IPS-NIHi11 (cell line): ENCODE results near the gene QRICH2.
"Not testable (repeated sequence)": the region's sequence is repeated elsewhere in the genome, so short reads cannot be mapped to it uniquely, and the experiment has no call there.

Experiments used
- DNase-seq: peaks from one replicate; pipeline ENCODE4 v3.0.0; 2012; ENCODE audit warnings: mixed read lengths, low spot score

QRICH2 gene

DNA sequence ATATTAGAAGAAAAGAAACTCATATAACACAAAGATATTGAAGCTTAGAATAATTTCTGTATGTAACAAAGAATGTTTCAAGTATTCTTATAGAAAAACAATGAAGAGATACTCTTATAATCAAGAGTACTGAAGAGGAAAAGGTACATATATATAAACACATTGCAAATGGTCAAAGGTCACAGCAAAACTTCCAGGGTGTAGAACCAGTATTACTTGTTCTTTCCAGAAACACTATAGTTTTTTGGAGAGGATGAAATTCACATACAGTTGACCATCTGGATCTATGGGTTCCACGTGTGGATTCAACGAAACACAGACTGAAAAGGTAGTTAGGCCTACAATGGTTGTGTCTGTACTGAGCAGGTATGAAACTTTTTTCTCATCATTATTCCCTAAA is 23.0 kb upstream of the QRICH2 start:
- DNase-seq = no peak

DNA sequence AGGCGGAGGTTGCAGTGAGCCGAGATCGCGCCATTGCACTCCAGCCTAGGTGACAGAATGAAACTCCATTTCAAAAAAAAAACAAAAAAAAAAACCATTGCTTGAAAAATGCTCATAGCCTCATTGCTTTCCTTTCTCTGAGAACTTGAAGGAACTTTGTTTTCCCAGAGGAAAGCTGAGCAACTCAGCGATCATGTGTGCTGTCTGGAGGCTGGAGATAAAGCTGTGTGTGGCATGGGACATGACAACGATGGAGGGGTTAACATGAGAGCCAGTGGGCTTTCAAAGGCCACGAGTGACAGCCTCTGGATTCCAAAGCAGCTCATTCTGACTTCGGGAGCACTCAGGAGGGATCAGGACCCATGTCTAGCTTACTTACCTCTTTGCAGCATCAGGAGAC is 21.6 kb upstream of the QRICH2 start:
- no peak for DNase-seq

- no peak for DNase-seq
Measured at GRCh38 chr17:76327696-76328095, 19.6 kb upstream of the QRICH2 start.

DNA sequence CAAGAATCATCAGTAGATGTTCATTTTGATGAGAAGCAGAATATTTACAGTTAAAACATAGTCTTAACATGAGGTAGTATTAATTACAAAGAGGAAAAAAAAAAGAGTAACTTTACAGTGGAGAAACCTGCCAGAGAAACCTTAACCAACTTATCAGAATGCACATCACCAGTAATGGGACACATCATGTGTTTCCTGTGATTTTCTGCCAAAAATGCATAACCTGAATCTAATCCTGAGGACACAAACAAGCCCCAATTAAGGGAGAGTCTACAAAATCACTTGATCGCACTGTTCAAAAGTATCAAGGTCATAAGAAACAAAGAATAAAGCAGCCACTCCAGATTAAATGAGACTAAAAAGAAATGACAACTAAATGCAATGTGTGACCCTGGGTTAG is 18.2 kb upstream of the QRICH2 start:
- DNase-seq = no peak

GRCh38 chr17:76318586-76318985 is 10.5 kb upstream of the QRICH2 start:
- no peak for DNase-seq

DNA sequence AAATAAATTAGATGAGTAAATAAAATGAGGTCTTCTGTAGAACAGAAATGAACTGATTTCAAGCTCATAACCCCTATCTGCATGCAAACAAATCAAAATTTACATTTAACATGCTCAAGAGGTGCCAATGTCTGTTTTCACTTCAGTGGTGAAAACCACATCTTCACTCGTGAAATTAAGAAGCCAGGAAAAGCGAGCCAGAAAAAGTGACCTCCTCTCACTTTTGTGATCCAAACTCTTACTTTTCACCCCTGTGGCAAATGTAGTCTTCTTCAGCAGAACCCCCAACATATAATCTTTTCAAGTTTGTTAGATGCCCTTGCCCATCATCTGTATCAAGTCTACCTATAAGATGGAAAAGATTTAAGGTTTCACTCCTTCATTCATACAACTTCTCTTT is 9.5 kb upstream of the QRICH2 start:
- no peak for DNase-seq

DNA sequence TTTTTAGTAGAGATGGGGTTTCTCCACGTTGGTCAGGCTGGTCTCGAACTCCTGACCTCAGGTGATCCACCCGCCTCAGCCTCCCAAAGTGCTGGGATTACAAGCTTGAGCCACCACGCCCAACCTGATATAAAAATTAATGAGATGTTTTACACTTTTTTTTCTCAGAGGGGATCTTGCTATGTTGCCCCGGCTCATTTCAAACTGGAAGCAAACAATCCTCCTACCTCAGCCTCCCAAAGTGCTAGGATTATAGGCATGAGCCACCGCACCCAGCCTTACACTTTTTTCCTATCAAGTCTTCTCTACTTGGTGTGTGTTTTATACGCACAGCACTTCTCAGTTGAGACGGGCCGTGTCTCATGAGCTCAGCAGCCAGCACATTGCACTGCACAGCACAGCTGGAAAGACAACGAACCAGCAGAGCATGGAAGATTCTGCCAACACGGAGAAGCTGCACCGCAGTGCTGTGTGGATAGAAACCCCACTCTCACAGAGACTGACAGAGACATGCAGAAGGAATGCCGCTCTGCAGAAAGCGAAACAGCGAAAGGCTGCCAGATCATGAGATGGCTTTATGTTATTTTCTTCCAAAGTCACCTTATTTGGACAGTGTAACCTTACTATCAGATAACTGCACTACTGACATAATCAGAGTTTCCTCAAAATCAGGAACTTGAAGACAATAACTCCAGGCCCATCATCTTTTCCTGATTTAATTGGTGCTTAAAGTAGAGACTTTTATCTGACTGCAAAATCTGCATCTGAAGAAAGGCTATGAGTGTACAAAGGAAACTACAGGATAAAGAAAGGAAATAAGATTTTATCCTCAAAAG is 6.5 kb upstream of the QRICH2 start:
- no peak for DNase-seq

DNA sequence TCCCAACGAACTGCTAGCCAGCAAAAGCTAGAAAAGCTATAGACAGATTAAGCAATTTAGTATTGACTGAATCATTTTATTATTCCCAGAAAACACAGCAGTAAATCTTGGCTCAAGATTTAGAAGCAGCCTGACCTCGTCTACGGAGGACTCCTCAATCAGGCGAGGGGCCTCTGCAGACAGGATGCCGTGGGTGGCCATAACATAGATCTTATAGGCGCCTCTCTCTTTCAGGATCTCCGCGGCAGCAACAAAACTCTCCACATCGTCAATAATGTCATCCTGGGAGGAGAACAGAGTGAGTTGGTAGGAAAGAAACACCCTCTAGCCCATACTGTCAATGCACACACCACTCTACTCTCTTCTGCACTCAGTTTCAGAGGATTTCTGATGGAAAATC is 4.7 kb upstream of the QRICH2 start:
- no peak for DNase-seq

- DNase-seq = no peak
Measured at GRCh38 chr17:76309461-76309860, 1.4 kb upstream of the QRICH2 start.

DNA sequence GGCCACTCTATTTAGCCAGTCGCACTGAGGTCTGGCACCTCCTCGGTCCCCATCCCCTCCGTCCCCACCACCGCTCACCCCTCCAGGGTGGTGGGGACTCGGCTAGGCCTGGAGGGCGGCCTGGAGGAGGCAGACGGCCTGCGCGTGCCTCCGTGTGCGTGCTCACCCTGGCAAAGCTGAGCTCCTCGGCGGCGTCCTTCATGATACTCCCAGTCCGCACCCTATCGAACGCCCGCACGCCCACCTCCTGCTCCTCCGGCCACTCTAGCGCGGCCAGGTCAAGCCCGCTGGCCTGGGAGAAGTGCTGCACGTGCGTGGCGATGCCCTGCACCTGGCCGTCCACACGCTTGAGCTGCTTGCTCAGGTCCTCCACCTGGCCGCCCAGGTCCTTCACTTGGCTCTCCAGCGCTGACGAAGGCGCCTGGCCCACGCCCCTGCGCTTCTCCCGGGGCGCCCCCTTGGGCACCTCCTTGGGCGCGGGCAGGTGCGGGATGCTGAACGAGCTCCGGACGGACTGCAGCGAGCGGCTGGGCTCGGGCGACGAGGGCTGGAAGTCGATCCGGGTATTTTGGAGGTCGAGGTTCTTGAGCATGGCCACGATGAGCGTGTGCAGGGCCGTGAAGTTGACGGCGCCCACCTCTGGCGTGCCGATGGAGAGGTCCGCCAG is 644 bp downstream of the QRICH2 start:
- DNase-seq = no peak

- not testable (repeated sequence) for DNase-seq
Measured at GRCh38 chr17:76305135-76305454, 3.0 kb downstream of the QRICH2 start.

- DNase-seq = no peak
Measured at GRCh38 chr17:76304226-76305134, 3.6 kb downstream of the QRICH2 start.

DNA sequence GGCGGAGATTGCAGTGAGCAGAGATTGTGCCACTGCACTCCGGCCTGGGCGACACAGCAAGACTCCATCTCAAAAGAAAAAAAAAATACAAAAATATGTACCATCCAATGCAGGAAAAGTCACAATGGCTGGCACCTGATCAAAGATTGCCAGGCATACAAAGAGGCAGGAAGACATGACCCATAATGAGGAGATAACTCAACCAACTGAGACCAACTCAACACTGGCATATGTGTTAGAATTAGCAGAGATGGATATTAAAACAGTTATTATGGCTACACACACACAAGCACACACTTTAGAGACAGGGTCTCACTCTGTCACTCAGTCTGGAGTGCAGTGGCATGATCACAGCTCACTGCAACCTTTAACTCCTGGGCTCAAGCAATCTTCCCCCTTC is 10.6 kb downstream of the QRICH2 start:
- DNase-seq = no peak

GRCh38 chr17:76296889-76297288 is 11.2 kb downstream of the QRICH2 start:
- no peak for DNase-seq

- DNase-seq = no peak
Measured at GRCh38 chr17:76296186-76296585, 11.9 kb downstream of the QRICH2 start.

GRCh38 chr17:76293106-76293505 is 15.0 kb downstream of the QRICH2 start:
- no peak for DNase-seq

GRCh38 chr17:76292567-76292966 is 15.5 kb downstream of the QRICH2 start:
- no peak for DNase-seq

DNA sequence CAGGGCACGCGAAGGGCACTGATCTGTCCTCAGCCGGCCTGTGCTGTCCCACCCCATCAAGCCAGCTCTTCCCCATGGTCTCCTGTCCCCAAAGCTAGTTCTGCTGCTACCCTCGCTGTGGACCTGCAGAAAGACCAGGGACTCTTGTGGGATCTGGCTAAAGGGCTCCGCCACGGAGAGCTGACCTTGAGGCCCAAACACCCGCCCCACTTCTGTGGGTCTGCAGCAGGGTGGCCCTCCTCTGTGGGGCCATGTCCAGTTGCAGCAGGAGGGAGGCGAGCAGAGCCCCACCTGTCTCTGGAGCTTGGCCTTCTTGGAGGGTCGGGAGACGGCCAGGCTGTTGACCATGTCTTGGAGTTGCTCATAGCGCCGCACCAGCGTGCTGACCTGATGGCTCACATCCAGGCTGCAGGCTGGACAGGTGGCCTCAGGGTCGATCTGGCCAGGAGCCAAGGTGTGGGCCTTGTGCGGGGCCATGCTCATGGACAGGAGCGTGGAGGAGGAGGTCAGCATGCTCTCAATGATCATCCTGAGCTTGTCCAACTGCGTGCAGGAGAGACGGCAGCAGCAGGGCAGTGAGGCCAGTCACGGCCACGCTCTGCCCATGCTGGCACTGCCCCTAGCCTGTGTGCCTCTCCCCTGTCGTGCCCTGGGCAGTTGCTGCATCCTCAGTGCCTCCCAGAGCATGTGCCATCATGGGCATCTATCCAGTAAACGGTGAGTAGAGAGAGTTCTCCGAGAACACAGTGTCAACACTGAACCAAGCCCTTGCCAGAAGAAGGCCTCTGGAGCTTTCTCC is 26.3 kb downstream of the QRICH2 start:
- DNase-seq = no peak

GRCh38 chr17:76280650-76281049 is 27.4 kb downstream of the QRICH2 start:
- DNase-seq = no peak

GRCh38 chr17:76279742-76280287 is 28.3 kb downstream of the QRICH2 start:
- DNase-seq = no peak

- peak; percentile 98 for DNase-seq
Measured at GRCh38 chr17:76278952-76279741, 28.9 kb downstream of the QRICH2 start.
